ENCODE results near the gene CCDC138.
"Not testable (repeated sequence)": the region's sequence is repeated elsewhere in the genome, so short reads cannot be mapped to it uniquely, and the experiment has no call there.

The CCDC138 gene, protein sequence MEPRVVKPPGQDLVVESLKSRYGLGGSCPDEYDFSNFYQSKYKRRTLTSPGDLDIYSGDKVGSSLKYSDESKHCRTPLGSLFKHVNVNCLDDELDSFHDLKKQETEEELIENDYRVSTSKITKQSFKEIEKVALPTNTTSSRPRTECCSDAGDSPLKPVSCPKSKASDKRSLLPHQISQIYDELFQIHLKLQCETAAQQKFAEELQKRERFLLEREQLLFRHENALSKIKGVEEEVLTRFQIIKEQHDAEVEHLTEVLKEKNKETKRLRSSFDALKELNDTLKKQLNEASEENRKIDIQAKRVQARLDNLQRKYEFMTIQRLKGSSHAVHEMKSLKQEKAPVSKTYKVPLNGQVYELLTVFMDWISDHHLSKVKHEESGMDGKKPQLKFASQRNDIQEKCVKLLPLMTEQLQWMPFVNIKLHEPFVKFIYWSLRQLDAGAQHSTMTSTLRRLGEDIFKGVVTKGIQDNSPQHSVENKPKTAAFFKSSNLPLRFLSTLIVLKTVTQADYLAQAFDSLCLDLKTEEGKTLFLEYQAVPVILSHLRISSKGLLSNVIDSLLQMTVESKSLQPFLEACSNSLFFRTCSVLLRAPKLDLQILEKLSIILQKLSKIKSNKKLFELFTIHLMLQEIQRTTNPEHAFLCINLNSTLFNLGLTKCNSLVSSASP

DNA sequence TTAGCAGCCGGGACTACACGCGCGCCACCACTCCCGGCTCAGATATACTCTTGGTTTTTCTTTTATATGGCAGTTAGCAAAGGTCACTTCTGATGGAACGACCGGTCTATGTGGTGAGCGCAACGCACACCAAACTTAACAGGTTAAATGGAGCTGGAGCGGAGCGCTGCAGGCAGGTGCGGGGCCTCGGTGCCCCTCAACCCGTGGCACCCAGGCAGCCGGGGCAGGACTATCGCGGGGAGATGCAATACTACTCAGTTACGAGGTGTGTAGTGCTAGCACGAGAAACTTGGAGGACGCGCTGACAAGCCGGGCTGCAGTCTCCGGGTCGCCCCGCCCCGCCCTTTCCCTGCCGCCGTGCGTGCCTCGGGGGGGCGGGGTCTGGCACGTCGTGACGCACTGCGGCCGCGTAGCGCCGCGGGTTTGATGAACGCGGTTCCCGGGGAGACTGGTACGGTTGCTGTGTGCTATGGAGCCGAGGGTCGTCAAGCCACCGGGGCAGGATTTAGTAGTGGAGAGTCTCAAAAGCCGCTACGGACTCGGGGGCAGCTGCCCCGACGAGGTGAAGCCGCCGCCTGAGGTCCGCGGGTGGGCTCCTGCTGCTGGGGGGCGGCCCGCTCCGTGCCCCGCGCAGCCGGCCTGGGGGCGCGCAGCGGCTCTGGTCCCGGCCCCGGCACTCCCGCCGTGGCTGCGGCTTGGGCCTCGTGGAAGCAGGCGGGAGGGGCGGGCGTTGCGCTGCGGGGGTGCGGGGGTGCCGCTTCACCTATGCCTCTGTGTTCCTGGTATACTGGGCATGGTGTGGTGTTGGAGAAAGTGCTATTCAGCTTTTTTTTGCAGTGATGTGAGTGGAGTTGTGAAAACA lies at the start of gene CCDC138:
CCDC138 (plus strand) TSS at position 418 of the 862 bp plus-strand sequence; CDS start at position 470, 52 bp downstream.
- DNase-seq (ENCODE audit: low spot score), result peak; percentile 79

DNA sequence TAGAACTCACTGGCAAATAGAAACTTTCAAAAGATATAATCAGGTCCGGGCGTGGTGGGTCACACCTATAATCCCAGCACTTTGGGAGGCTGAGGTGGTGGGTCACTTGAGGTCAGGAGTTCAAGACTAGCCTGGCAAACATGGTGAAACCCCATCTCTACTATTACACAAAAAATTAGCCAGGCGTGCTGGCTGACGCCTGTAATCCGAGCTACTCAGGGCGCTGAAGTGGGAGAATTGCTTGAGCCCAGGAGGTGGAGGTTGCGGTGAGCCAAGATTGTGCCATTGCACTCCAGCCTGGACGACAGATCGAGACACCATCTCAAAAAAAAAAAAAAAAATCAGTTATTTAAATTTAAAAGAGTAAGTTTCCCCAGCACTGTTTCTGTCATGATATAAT lies 28.6 kb upstream of the CCDC138 start:
- not testable (repeated sequence) for DNase-seq (ENCODE audit: low spot score)

DNA sequence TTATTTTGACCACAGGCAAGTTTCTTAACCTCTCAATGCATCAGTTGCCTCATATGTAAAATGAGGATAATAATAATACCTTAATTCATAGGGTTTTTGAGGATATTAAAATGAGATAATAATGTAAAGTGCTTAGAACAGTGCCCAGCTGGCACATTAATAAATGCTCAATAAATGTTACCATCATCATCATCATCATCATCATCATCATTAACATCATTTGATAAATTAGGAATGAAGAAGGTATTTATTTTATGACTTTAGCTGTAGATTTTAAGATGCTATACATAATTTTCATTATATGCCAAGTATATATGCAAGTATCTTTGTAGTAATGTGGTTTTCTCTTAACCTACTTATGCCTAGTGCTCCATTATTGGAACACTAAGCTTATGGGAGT lies 24.0 kb upstream of the CCDC138 start:
- not testable (repeated sequence) for DNase-seq (ENCODE audit: low spot score)

DNA sequence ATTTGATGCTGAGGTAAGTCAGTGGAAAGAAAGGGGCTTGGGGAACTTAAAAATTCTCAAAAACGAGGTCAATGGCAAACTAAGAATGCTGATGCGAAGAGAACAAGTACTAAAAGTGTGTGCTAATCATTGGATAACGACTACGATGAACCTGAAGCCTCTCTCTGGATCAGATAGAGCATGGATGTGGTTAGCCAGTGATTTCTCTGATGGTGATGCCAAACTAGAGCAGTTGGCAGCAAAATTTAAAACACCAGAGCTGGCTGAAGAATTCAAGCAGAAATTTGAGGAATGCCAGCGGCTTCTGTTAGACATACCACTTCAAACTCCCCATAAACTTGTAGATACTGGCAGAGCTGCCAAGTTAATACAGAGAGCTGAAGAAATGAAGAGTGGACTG lies 19.9 kb upstream of the CCDC138 start:
- not testable (repeated sequence) for DNase-seq (ENCODE audit: low spot score)

DNA sequence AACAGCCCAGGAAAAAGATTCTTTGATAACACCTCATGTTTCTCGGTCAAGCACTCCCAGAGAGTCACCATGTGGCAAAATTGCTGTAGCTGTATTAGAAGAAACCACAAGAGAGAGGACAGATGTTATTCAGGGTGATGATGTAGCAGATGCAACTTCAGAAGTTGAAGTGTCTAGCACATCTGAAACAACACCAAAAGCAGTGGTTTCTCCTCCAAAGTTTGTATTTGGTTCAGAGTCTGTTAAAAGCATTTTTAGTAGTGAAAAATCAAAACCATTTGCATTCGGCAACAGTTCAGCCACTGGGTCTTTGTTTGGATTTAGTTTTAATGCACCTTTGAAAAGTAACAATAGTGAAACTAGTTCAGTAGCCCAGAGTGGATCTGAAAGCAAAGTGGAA lies 18.7 kb upstream of the CCDC138 start:
- not testable (repeated sequence) for DNase-seq (ENCODE audit: low spot score)

DNA sequence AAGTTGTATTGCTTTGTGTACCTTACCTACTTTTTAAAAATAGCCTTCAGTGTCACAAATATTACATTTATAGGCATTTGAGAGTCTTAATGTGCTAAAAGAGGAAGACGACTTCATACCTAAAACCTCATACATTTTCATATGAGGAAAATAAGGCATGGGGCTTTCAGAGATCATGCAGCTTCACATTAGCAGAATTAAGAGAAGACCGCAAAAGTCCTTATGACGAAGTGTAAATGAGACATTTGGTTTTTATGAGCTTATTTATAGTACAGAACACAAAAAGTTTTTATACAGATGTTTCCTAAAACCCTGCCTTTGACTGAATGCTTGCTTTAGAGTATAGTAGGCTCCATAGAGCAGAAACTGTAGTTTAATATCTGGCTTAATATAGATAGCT lies 10.1 kb upstream of the CCDC138 start:
- DNase-seq (ENCODE audit: low spot score), result no peak

DNA sequence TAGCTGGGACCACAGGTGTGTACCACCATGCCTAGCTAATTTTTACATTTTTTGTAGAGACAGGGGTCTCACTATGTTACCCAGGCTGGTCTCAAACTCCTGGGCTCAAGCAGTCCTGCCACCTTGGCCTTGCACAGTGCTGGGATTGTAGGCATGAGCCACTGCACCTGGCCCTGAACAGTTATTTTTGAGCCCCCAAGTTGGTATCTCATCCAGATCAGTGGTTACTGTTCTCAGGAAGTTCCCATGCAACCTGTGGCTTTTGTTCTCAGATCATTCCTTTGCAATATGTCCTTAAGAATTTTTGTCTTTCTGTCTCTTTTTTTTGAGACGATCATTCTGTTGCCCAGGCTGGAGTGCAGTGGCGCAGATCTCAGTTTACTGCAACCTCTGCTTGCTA lies 7.7 kb upstream of the CCDC138 start:
- no peak for DNase-seq (ENCODE audit: low spot score)

DNA sequence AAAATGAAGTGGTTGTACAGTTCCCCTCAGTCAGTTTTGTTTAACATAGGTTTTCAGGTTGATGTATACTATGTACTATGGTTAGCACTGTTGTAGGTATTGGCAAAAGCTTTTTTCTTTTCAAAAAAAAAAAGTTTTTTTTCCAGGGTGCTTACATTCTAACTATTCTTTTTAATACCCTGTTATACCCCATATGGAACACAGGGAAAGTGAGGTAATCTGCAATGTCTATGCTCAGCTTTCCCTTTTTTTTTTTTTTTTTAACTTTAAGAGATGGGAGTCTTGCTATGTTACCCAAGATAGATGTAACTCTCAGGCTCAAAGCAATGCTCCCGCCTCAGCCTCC lies 590 bp upstream of the CCDC138 start:
- no peak for DNase-seq (ENCODE audit: low spot score)

DNA sequence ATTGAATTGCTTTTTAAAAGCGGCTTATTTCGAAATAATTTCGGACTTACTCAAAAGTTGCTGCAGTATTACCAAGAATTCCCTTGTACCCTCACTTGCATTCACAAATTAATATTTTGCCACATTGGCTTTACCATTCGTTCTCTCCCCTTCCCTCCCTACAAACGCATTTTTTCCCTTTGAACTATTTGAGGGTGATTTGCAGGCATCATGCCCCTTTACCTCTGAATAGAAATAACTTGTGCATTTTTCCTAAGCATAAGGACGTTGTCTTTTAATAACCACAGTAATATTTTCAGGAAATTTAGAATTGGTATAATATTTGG lies 608 bp downstream of the CCDC138 start:
- no peak for DNase-seq (ENCODE audit: low spot score)

DNA sequence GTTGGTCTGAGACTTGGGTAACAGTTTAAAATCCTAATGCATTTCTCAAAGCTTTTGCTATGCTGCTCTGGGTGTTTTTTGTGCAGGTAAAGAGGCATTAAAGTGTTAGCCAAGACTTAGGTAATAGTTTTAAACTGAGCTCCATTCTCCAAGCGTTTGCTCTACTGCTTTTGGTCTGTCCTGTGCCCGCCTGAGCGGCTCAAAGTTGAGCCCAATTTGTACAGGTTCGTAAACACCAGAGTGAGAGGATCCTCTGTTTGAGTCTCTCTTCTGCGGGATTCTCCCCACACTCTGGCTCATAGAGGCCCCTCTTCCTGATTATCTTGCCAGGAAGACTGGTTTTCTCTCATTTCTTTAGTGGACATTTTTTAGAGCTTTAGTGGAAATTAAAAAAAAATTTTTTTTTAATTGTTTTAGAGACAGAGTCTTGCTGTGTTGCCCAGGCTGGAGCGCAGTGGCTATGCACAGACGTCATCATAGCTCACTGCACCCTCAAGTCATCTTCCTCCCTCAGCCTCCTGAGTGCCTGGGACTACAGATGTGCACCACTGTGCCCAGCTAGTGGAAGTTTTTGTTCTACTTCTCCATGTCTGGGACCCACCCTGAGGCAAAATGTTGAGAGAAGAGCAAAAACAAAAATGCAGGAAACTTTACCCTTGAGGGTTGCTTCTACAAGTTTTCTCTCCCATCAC lies 16.6 kb downstream of the CCDC138 start:
- no peak for DNase-seq (ENCODE audit: low spot score)

DNA sequence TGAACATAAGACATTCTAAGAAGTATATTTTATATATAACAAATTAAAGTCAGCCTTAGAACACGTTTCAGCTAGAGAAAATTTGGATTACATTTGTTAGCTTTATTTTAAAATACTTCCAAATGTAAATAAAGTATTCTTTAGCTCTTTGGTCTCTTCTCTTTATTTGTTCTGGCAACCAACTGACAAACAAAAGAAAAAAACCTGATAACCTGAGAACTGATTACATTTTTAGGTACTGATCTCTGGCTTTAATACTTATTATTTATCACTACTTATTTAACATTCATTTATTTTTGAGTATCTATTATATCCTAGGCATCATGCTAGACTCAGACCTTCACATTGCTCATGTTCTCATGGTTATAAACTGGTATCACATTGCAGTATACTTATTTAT lies 18.5 kb downstream of the CCDC138 start:
- no peak for DNase-seq (ENCODE audit: low spot score)

DNA sequence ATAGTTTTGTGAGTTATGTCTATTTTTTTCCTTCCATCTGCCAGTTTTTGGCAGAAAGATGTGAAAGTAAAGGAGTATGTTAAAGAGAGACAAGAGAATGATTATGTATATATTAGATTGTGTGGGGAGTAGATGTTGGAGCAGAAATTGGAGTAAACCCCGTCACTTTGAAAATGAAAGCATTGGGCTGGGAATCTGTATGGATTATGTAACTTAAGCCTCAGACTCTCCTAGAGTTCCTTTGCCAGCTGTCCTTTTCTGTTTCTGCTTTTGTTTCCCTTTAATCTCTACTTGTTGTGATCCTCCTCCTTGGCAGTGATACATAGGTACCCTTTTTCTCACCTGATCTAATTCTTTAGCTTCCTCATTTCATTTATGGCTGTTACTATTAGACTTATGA lies 19.2 kb downstream of the CCDC138 start:
- DNase-seq (ENCODE audit: low spot score), result no peak

DNA sequence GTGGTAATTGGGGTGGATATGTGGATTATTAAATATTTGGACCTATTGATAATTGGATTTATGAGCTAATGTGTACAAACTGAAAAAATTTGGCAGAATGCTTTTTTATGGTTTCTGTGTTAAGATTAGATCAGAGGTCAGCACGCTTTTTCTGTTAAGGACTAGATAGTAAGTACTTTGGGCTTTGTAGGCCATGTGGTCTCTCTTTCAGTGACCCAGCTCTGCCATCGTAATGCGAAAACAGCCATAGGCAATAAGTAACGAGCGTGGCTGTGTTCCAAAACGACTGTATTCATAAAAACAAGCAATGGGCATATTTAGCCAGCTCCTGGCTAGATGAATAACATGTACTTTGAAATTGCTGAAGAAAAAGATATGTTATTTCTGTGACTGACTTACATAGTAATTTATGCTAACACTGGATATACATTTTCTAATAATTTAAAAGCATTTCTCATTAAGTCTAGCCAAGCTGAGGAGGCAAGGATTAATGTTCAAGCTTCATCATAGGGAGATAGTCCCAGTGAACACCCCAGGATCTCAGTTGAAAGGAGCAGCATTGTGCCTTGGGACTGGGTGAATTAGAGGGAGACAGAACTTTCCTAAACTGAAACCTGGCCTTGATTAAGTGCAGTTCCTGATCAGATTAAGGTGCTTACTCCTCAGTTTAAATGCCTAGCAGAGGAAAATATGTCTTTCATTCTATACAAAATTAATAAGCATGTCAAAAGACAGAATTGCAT lies 20.0 kb downstream of the CCDC138 start:
- no peak for DNase-seq (ENCODE audit: low spot score)

DNA sequence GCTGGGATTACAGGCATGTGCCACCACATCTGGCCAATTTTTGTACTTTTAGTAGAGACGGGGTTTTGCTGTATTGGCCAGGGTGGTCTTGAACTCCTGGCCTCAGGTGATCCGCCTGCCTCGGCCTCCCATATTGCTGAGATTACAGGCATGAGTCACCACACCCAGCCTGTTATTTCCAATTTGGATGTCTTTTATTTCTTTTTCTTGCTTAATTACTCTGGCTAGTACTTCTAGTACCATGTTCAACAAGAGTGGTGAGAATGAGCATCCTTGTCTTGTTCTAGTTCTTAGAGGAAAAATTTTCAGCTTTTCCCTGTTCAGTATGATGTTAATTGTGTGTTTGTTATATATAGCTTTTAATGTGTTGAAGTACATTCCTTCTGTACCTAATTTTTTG lies 23.4 kb downstream of the CCDC138 start:
- no peak for DNase-seq (ENCODE audit: low spot score)

DNA sequence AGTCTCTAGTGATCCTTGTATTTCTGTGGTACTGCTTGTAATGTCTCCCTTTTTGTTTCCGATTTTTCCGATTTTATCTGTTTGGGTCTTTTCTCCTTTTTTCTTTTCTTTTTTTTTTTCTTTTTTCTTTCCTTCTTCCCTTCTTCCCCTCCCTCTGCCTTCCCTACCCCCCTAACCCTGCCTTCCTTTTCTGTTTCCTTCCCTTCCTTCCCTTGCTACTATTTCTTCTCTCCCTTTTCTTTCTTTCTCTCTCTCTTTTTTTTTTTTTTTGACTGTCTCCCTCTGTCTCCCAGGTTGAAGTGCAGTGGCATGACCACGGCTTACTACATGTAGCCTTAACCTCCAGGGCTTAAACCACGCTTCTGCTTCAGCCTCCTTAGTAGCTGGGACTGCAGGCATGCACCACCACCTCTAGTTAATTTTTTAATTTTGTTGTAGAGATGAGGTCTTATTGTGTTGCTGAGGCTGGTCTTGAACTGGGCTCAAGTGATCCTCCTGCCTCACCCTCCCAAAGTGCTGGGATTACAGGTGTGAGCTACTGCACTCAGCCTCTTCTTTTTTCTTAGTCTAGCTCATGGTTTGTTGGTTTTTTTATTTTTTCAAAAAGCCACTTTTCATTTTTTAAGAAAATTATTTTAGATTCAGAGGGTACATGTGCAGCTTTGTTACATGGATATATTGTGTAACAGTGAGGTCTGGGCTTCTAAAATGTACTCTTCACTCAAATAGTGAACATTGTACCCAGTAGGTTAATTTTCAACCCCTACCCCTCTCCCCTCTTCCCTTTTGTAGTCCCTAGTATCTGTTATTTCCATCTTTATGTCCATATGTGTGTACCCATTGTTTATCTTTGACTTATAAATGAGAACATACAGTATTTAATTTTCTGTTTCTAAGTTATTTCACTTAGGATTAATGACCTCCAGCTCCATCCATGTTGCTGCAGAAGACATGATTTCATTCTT lies 24.7 kb downstream of the CCDC138 start:
- no peak for DNase-seq (ENCODE audit: low spot score)

DNA sequence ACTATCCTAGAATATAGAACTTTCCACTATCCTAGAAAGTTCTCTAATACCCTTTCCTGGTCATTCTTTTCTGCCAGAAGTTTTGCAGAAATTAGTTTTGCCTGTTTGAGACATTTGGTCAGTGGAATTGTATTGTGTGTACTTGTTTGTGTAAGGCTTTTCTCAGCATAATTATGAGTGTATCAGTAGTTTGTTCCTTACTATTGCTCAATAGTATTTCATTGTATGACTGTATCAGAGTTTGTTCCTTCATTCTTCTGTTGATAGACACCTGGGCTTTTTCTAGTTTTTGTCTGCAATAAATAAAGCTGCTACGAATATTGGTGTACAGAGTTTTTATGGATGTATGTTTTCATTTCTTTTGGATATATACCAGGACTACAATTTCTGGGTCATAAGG lies 27.2 kb downstream of the CCDC138 start:
- DNase-seq (ENCODE audit: low spot score), result no peak

DNA sequence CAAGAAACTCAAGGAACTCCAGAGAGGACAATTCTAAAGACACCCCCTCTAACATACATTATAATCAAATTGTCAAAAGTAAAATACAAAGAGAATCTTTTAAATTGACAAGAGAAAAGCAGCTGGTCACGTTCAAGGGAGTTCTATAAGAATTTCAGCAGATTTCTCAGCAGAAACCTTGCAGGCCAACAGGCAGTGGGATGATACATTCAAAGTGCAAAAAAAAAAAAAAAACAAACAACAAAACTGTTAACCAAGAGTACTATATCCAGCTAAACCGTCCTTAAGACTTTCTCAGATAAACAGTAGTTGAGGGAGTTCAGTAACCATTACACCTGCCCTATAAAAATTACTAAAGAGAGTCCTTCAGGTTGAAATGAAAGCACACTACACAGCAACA lies 33.9 kb downstream of the CCDC138 start:
- DNase-seq (ENCODE audit: low spot score), result no peak

DNA sequence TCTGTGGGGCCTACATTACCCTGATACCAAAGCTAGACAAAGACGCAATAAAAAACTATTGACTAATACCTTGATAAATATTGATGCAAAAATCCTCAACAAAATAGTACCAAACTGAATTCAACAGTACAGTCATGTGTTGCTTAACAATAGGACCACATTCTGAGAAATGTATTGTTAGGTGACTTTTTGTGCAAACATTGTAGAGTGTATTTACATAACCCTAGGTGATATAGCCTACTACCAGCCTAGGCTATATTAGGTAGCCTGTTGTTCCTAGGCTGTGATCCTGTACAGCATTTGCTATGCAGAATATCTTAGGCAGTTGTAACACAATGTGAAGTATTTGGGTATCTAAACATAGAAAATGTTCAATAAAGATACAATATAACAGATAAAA lies 36.7 kb downstream of the CCDC138 start:
- no peak for DNase-seq (ENCODE audit: low spot score)

DNA sequence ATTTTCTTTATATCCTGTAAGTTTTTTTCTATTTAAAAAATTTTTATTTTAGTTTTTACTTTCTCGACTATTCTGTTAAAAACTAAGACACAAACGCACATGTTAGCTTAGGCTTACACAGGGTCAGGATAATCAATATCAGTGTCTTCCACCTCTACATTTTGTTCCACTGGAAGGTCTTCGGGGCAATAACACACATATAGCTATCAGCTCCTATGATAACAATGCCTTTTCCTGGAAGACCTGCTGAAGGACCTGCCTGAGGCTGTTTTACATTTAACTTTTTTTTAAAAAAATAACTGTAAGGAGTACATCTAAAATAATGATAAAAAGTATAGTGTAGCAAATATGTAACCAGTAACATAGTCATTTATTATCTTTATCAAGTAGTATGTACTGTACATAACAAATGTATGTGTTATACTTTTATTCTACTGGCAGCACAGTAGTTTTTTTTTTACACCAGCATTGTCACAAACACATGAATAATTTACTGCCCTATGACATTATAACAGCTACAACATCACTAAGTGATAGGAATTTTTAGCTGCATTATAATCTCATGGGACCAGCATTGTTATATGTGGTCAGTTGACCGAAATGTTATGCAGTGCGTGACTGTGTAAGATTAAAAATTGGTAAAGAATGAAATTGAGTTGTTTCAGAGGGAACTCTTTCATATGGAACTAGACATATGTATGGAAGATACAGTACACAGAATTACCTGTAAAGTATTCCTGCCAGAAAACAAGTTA lies 37.9 kb downstream of the CCDC138 start:
- no peak for DNase-seq (ENCODE audit: low spot score)

DNA sequence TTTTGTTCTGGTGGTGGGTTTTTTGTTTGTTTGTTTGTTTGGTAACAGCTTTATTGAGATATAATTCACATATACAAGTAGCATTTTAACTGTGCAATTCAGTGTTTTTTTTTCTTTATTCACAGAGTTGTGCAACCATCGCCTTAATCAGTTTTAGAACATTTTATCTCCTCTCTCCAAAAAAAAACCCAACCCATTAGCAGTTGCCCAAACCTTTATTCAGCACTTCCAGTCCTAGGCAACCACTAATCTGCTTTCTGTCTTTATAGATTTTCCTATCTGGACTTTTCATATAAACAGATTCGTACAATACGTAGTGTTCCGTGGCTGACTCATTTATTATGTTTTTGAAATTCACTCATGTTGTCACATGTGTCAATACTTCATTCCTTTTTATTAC lies 38.7 kb downstream of the CCDC138 start:
- no peak for DNase-seq (ENCODE audit: low spot score)

All from globus pallidus (tissue), 1 donor.